RPMI7951 (cell line): ENCODE measurements around the gene MRPL36. TPM values are rescaled to one million over a fixed set of nuclear protein-coding genes. Genes with fewer than 3 reads are reported as not detected.

Experiments
- DNase-seq: peaks from one replicate; pipeline ENCODE4 v3.0.0-alpha.2; 2012; ENCODE audit warnings: low read depth
- total RNA-seq: library from RNA; depleted of rRNA; stranded (reverse); fragments of >200 nt; shearing (Covaris generic); gene quantifications from 2 replicates; pipeline ENCODE4 v1.2.3, GENCODE V29; 2014

The MRPL36 gene
- total RNA-seq, 1 experiment from 2014 or later, result 81.1 TPM

- no peak for DNase-seq
Measured at GRCh38 chr5:1764606-1764960, 35.1 kb downstream of the MRPL36 start.

- no peak for DNase-seq
Measured at GRCh38 chr5:1763960-1764605, 35.6 kb downstream of the MRPL36 start.

GRCh38 chr5:1763548-1763911 is 36.1 kb downstream of the MRPL36 start:
- peak; percentile 52 for DNase-seq

GRCh38 chr5:1762883-1763547 is 36.6 kb downstream of the MRPL36 start:
- no peak for DNase-seq

- no peak for DNase-seq
Measured at GRCh38 chr5:1762121-1762882, 37.3 kb downstream of the MRPL36 start.

- DNase-seq, result no peak
Measured at GRCh38 chr5:1761453-1761755, 38.2 kb downstream of the MRPL36 start.

- no peak for DNase-seq
Measured at GRCh38 chr5:1760656-1761452, 38.8 kb downstream of the MRPL36 start.

GRCh38 chr5:1760231-1760630 is 39.4 kb downstream of the MRPL36 start:
- DNase-seq, result no peak

- no peak for DNase-seq
Measured at GRCh38 chr5:1759378-1759970, 40.2 kb downstream of the MRPL36 start.

- DNase-seq, result no peak
Measured at GRCh38 chr5:1758574-1758973, 41.1 kb downstream of the MRPL36 start.

- no peak for DNase-seq
Measured at GRCh38 chr5:1757511-1757910, 42.1 kb downstream of the MRPL36 start.

GRCh38 chr5:1756481-1756880 is 43.2 kb downstream of the MRPL36 start:
- DNase-seq, result no peak

GRCh38 chr5:1755321-1755949 is 44.2 kb downstream of the MRPL36 start:
- DNase-seq, result no peak

- no peak for DNase-seq
Measured at GRCh38 chr5:1754531-1755220, 45.0 kb downstream of the MRPL36 start.

- no peak for DNase-seq
Measured at GRCh38 chr5:1753490-1753889, 46.1 kb downstream of the MRPL36 start.

GRCh38 chr5:1752881-1753280 is 46.8 kb downstream of the MRPL36 start:
- DNase-seq, result no peak

GRCh38 chr5:1751864-1752822 is 47.5 kb downstream of the MRPL36 start:
- DNase-seq, result no peak

GRCh38 chr5:1751026-1751863 is 48.4 kb downstream of the MRPL36 start:
- DNase-seq, result no peak

GRCh38 chr5:1750469-1750868 is 49.2 kb downstream of the MRPL36 start:
- DNase-seq, result no peak
